Neutrophil (primary cell): Measurements from ENCODE around the gene CXCL16.

Experiments
- H3K27ac ChIP-seq: fragments of 200-600 bp; sonication (generic); 2 replicates; pipeline ENCODE4 v1.5.1; 2016; ENCODE audit warnings: mild to moderate bottlenecking, moderate library complexity
- H3K27me3 ChIP-seq: fragments of 200-600 bp; sonication (generic); 2 replicates; pipeline ENCODE4 v1.6.0; 2016; ENCODE audit warnings: mild to moderate bottlenecking
- H3K36me3 ChIP-seq: fragments of 200-600 bp; sonication (generic); 2 replicates; pipeline ENCODE4 v1.5.1; 2017
- H3K4me1 ChIP-seq, 2 experiments: fragments of 200-600 bp in 1 of 2; sonication (generic) in 1 of 2; 1 replicate in 1 of 2; 2 replicates in 1 of 2; pipeline versions ENCODE4 v1.5.1 to v1.6.1; 2013 to 2016; ENCODE audit warnings: low read depth in 1 of 2, low read length in 1 of 2, mild to moderate bottlenecking in 1 of 2, moderate library complexity in 1 of 2; ENCODE audit not compliant: control insufficient read depth in 1 of 2, insufficient read depth in 1 of 2
- H3K4me3 ChIP-seq, 2 experiments: fragments of 200-600 bp in 1 of 2; sonication (generic) in 1 of 2; 1 replicate in 1 of 2; 2 replicates in 1 of 2; pipeline ENCODE4 v1.5.1; 2013 to 2016; ENCODE audit warnings: low read depth in 1 of 2, low read length in 1 of 2, mild to moderate bottlenecking in 1 of 2, moderate library complexity in 1 of 2
- H3K9me3 ChIP-seq: fragments of 200-600 bp; sonication (generic); 2 replicates; pipeline ENCODE4 v1.5.1; 2016
- CTCF ChIP-seq: fragments of 200-600 bp; sonication (generic); IDR thresholded peaks from 2 replicates; pipeline ENCODE4 v1.5.1; 2016; ENCODE audit warnings: antibody characterized with exemption

Gene CXCL16

GRCh38 chr17:4772235-4772613 is 32.5 kb upstream of the CXCL16 start:
- Histone ChIP-seq H3K27me3 (peaks cover 24% of the 10 kb centered on the region), H3K36me3 (no peaks in the 10 kb centered on the region), H3K9me3 (no peaks in the 10 kb centered on the region), H3K4me1 (no peaks in the 10 kb centered on the region), H3K4me3 (no peak overlapping the region), H3K27ac (no peak overlapping the region)
- no peak for TF ChIP-seq CTCF

GRCh38 chr17:4771519-4772234 is 31.9 kb upstream of the CXCL16 start, which contains the start of gene TM4SF5:
TSS of gene TM4SF5 (plus strand) at chr17:4771886. CDS start at chr17:4771923, 37 bp downstream.
- peaks cover 22% of the 10 kb centered on the region for H3K27me3 ChIP-seq
- H3K9me3 ChIP-seq, result no peaks in the 10 kb centered on the region
- H3K4me1 ChIP-seq, result peaks cover under 1 to 4% of the 10 kb centered on the region in 2 experiments
- no peak within 1 kb of the TSS for H3K4me3 ChIP-seq
- H3K36me3 ChIP-seq, result no peaks in the 10 kb centered on the region
- H3K27ac ChIP-seq, result no peak within 1 kb of the TSS
- TF ChIP-seq CTCF, result no peak

- Histone ChIP-seq H3K27me3 (peaks cover 17% of the 10 kb centered on the region), H3K9me3 (no peaks in the 10 kb centered on the region)
Observed at GRCh38 chr17:4769628-4770027, 29.9 kb upstream of the CXCL16 start.

GRCh38 chr17:4768298-4768697 is 28.6 kb upstream of the CXCL16 start:
- TF ChIP-seq CTCF, result no peak
- no peak overlapping the region for H3K4me3 ChIP-seq

More at GRCh38 chr17:4769628-4770027, 29.9 kb upstream of the CXCL16 start:
- Histone ChIP-seq H3K36me3 (no peaks in the 10 kb centered on the region), H3K4me1 (peaks cover 21 to 24% of the 10 kb centered on the region in 2 experiments), H3K27ac (no peak overlapping the region), H3K4me3 (no peak overlapping the region)
- no peak for TF ChIP-seq CTCF

GRCh38 chr17:4766723-4767122 is 27.0 kb upstream of the CXCL16 start:
- TF ChIP-seq CTCF, result no peak
- peaks cover 29 to 31% of the 10 kb centered on the region in 2 experiments for H3K4me1 ChIP-seq
- H3K9me3 ChIP-seq, result no peaks in the 10 kb centered on the region
- peak overlapping the region; percentile 77 for H3K27ac ChIP-seq
- H3K4me3 ChIP-seq, result no peak overlapping the region
- no peaks in the 10 kb centered on the region for H3K36me3 ChIP-seq
- H3K27me3 ChIP-seq, result peaks cover 5% of the 10 kb centered on the region

More at GRCh38 chr17:4768298-4768697, 28.6 kb upstream of the CXCL16 start:
- no peaks in the 10 kb centered on the region for H3K36me3 ChIP-seq
- peaks cover 11% of the 10 kb centered on the region for H3K27me3 ChIP-seq
- H3K4me1 ChIP-seq, result peaks cover 29 to 31% of the 10 kb centered on the region in 2 experiments
- no peaks in the 10 kb centered on the region for H3K9me3 ChIP-seq
- no peak overlapping the region for H3K27ac ChIP-seq
